NCI-H345 (cell line): ENCODE results near the gene YTHDF2.
"Not testable (repeated sequence)": the region's sequence is repeated elsewhere in the genome, so short reads cannot be mapped to it uniquely, and the experiment has no call there.

Experiments used
- DNase-seq: peaks from one replicate; lab custom pipeline; 2025; lab: John Stamatoyannopoulos, UW

YTHDF2 gene

GRCh38 chr1:28736450-28737306 lies at the start of gene YTHDF2:
Gene YTHDF2, plus strand, starts transcription at chr1:28736940. Its CDS starts 181 bp downstream, at chr1:28737121.
- DNase-seq = peak; percentile 97

GRCh38 chr1:28691627-28692026 lies 45.1 kb upstream of the YTHDF2 start:
- DNase-seq = not testable (repeated sequence)

GRCh38 chr1:28703629-28704028 lies 33.1 kb upstream of the YTHDF2 start:
- no peak for DNase-seq

- no peak for DNase-seq
Observed at GRCh38 chr1:28716336-28716735, 20.4 kb upstream of the YTHDF2 start.

- no peak for DNase-seq
Observed at GRCh38 chr1:28718166-28718565, 18.6 kb upstream of the YTHDF2 start.

- DNase-seq = no peak
Observed at GRCh38 chr1:28718586-28719331, 18.0 kb upstream of the YTHDF2 start.

- DNase-seq = no peak
Observed at GRCh38 chr1:28719332-28719619, 17.5 kb upstream of the YTHDF2 start.

- no peak for DNase-seq
Observed at GRCh38 chr1:28720376-28720775, 16.4 kb upstream of the YTHDF2 start.

GRCh38 chr1:28721927-28722326 lies 14.8 kb upstream of the YTHDF2 start:
- DNase-seq = not testable (repeated sequence)

- DNase-seq = not testable (repeated sequence)
Observed at GRCh38 chr1:28725365-28725764, 11.4 kb upstream of the YTHDF2 start.

GRCh38 chr1:28735961-28736449 lies 735 bp upstream of the YTHDF2 start:
- DNase-seq = no peak

GRCh38 chr1:28737307-28738132 lies 780 bp downstream of the YTHDF2 start:
- DNase-seq = peak; percentile 70

- DNase-seq = no peak
Observed at GRCh38 chr1:28740118-28740517, 3.4 kb downstream of the YTHDF2 start.

- DNase-seq = no peak
Observed at GRCh38 chr1:28744184-28744583, 7.4 kb downstream of the YTHDF2 start.

- DNase-seq = no peak
Observed at GRCh38 chr1:28745653-28746173, 9.0 kb downstream of the YTHDF2 start.

GRCh38 chr1:28750330-28750729 lies 13.6 kb downstream of the YTHDF2 start:
- no peak for DNase-seq

- DNase-seq = not testable (repeated sequence)
Observed at GRCh38 chr1:28750771-28751294, 14.1 kb downstream of the YTHDF2 start.

GRCh38 chr1:28751315-28752060 lies 14.7 kb downstream of the YTHDF2 start:
- DNase-seq = no peak

GRCh38 chr1:28755701-28756100 lies 19.0 kb downstream of the YTHDF2 start:
- DNase-seq = no peak

- DNase-seq = no peak
Observed at GRCh38 chr1:28756846-28757245, 20.1 kb downstream of the YTHDF2 start.

GRCh38 chr1:28758420-28758819 lies 21.7 kb downstream of the YTHDF2 start:
- no peak for DNase-seq
